Astrocyte of the cerebellum (primary cell): ENCODE data around the gene GALNTL6.

Source experiments
- DNase-seq: peaks from one replicate; pipeline ENCODE4 v3.0.0-alpha.2; 2011; ENCODE audit warnings: low read depth
- H3K4me3 ChIP-seq: 2 replicates; pipeline ENCODE4 v1.5.1; 2011; ENCODE audit warnings: mild to moderate bottlenecking, low read depth, low read length, moderate library complexity
- in situ Hi-C: cut with HindIII; loops from 2 replicates; pipeline ENCODE4 v1.10.0; 2017; ENCODE audit warnings: low sequenced_read_pairs
- TF ChIP-seq, protein P1 (sequence below): IDR thresholded peaks from 2 replicates; pipeline ENCODE4 v1.5.1; 2012; ENCODE audit warnings: low read length, low read depth, moderate library complexity, mild to moderate bottlenecking; ENCODE audit errors: missing control alignments

The GALNTL6 gene

DNA sequence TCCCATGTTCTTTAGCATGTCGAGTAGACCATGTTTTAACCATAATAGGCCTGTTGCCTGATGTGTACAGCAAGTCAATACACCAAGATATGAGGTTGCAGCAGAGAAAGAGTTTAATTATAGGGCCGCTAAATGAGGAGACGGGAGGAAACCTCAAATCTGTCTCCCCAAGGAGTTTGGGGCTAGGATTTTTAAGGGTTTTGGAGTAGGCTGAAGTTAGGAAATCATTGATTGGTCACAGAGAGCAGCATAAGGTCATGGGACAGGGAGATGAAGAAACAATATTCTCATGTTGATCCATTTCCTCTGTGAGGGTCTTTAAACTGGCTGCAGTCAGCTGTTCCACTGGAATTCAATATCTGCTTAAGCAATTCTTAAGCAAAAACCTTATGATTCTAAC, 1195.2 kb downstream of the GALNTL6 start:
- TF ChIP-seq, protein P1, sequence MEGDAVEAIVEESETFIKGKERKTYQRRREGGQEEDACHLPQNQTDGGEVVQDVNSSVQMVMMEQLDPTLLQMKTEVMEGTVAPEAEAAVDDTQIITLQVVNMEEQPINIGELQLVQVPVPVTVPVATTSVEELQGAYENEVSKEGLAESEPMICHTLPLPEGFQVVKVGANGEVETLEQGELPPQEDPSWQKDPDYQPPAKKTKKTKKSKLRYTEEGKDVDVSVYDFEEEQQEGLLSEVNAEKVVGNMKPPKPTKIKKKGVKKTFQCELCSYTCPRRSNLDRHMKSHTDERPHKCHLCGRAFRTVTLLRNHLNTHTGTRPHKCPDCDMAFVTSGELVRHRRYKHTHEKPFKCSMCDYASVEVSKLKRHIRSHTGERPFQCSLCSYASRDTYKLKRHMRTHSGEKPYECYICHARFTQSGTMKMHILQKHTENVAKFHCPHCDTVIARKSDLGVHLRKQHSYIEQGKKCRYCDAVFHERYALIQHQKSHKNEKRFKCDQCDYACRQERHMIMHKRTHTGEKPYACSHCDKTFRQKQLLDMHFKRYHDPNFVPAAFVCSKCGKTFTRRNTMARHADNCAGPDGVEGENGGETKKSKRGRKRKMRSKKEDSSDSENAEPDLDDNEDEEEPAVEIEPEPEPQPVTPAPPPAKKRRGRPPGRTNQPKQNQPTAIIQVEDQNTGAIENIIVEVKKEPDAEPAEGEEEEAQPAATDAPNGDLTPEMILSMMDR = no peak
- in situ Hi-C loops = loop anchor here (25.0 kb wide), 1 partner anchor 254 kb away; no protein-coding TSS in a partner anchor
- no peak for DNase-seq
- H3K4me3 ChIP-seq = no peak overlapping the region

DNA sequence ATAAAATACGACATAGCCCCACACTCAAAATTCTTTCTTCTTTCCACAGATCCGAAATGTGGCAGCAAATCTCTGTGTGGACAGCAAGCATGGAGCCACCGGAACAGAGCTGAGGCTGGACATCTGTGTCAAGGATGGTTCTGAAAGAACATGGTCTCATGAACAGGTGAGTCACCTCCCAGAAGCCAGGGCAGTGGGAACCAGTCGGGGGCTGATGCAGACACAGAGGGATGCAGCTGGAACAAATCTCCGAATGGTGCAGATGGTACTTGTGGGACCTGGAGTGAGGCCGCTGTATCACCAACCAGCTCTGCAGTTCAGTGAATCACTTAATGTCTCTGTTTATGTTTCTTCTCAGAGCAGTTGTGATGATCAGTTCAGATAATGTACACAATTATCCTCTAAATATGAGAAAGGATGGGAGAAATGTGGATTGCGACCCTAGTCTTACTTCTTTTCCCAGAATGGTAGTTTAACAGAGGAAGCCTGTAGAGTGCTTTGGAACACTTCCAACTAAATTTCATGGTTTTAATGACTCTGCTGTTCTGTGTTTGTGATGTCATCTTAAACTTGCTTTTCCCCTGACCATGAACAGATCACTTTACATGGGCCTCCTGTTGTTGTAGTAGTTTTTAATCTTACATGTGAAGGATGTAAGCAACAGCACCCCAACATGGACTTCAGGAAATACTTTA, 1196.1 kb downstream of the GALNTL6 start:
- H3K4me3 ChIP-seq = no peak overlapping the region
- in situ Hi-C loops = loop anchor here (25.0 kb wide), 1 partner anchor 253 kb away; no protein-coding TSS in a partner anchor
- TF ChIP-seq, protein P1 = no peak
- no peak for DNase-seq

DNA sequence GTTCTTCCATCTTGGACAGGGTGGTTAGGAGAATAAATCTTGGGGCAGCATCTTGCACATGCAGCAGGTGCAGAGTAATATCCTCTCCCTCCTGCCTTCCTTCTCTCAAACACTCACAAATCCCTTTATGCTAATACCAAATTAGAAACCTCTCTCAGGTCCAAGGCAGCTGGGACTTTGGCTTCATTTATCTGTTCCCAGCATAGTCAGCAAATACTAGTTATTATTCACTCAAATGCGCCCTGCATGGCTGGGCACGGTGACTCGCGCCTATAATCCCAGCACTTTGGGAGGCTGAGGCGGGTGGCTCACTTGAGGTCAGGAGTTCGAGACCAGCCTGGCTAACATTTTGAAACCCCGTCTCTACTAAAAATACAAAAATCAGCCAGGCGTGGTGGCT, 1199.4 kb downstream of the GALNTL6 start:
- DNase-seq = no peak
- no peak overlapping the region for H3K4me3 ChIP-seq
- in situ Hi-C loops = loop anchor here (10.0 to 25.0 kb wide), 2 partner anchors 162 to 250 kb away; no protein-coding TSS in a partner anchor
- TF ChIP-seq, protein P1 = no peak

DNA sequence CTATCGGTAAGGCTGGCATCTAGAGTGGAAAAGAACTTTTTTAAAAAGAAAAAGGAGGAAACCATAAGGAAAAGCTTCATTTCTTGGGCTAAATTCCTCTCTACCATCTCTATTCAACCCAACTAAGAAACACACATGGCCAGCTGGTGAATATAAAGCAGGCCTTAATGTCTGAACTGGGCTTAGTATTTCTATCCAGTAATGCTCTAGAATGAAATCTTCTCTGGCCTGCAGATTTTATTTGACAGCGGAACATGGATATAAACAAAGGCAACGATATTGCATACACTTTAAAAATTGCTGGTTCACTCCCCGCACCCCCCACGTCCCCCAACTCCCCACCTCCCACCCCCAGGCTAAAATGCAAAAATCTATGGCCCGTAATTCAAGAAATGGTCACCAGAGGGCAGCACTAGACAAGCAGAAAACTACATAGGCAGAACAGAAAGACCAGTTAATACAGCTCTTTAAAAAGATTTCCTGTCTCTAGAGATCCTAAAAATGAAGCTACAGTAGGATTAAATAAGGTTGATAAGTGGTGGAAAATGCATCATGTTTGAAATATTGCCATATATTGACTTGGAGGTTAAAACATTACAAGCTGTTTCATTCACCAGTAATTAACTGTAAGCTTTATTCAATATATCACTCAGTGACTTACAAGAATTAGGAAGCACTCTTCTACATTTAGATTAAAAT, 1200.2 kb downstream of the GALNTL6 start:
- DNase-seq = peak; percentile 26
- TF ChIP-seq, protein P1 = peak; percentile 47
- H3K4me3 ChIP-seq = no peak overlapping the region

DNA sequence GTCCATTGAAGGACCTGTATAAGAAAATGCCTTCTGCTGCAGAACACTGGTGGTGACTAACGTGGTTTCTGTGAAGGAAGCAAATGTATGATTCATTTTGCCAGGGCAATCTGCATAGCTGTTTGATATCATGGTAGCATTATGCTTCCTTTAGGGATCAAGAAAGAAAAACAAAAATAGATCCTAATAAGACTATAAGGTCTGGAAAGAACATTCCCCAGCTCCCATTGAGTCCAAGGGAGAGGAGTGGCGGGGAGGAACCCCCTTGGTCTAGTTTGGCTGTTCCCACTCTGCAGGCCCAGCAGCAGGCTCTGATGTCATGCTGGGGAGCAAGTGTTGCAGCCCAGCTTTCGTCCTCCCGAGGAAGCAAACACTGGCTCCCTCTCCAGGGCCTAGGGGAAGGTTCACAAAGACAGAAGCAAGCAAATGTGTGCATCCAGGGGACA, 1200.9 kb downstream of the GALNTL6 start:
- TF ChIP-seq, protein P1 = peak; percentile 58
- peak; percentile 42 for DNase-seq
- in situ Hi-C loops = loop anchor here (10.0 to 25.0 kb wide), 2 partner anchors 161 to 248 kb away; no protein-coding TSS in a partner anchor
- no peak overlapping the region for H3K4me3 ChIP-seq

More for the DNA sequence above, 1200.2 kb downstream of the GALNTL6 start:
- in situ Hi-C loops = loop anchor here (10.0 to 25.0 kb wide), 2 partner anchors 161 to 249 kb away; no protein-coding TSS in a partner anchor

DNA sequence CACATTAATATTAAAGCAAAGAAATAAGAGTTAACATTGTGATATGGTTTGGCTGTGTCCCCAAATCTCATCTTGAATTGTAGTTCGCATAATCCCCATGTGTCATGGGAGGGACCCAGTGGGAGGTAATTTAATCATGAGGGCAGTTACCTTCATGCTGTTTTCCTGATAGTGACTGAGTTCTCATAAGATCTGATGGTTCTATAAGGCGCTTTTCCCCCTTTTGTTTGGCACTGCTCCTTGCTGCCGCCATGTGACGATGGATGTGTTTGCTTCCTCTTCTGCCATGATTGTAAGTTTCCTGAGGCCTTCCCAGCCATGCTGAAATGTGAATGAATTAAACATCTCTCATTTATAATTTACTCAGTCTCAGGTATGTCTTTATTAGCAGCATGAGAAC, 1201.6 kb downstream of the GALNTL6 start:
- in situ Hi-C loops = loop anchor here (10.0 to 25.0 kb wide), 2 partner anchors 160 to 247 kb away; no protein-coding TSS in a partner anchor
- TF ChIP-seq, protein P1 = no peak
- H3K4me3 ChIP-seq = no peak overlapping the region
- no peak for DNase-seq
